Measurements from ENCODE around the gene LAMC1. TPM values are rescaled to one million over a fixed set of nuclear protein-coding genes. Genes with fewer than 3 reads are reported as not detected.

LAMC1 gene
- total RNA-seq, 4 donors from 2014 or later, result 423 to 675 (median 560) TPM

DNA sequence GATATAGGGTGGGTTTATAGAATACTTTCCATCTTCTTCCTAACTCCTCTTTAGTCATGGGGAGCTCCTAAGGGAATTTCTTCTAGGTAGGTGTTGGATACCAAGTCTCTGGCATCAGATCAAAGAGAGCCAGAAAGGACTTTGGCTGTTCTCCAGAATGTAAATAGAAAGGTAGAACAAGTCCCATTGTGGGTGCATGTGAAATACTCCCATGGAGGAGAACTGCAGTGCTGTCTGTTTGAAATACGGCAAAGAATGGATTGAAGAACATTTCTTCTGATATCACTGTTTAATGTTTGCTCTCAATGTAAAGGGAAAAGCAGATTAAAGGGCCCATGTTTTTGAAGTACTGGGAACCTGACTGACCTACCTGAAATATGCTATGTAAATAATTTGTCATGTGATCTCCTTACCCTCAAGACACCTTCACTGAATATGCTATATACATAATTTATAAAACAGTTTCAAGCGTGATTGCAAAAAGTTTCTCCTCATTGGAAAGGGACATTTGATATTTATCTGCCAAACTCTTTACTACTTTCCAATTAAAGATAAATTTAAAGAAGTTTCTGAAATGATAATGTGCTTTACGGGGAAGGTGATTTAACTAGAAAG lies 65.9 kb downstream of the LAMC1 start:
- TF ChIP-seq, protein P1, sequence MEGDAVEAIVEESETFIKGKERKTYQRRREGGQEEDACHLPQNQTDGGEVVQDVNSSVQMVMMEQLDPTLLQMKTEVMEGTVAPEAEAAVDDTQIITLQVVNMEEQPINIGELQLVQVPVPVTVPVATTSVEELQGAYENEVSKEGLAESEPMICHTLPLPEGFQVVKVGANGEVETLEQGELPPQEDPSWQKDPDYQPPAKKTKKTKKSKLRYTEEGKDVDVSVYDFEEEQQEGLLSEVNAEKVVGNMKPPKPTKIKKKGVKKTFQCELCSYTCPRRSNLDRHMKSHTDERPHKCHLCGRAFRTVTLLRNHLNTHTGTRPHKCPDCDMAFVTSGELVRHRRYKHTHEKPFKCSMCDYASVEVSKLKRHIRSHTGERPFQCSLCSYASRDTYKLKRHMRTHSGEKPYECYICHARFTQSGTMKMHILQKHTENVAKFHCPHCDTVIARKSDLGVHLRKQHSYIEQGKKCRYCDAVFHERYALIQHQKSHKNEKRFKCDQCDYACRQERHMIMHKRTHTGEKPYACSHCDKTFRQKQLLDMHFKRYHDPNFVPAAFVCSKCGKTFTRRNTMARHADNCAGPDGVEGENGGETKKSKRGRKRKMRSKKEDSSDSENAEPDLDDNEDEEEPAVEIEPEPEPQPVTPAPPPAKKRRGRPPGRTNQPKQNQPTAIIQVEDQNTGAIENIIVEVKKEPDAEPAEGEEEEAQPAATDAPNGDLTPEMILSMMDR (IDR thresholded peaks at IDR 0.05; ENCODE audit: low read depth), result no peak

DNA sequence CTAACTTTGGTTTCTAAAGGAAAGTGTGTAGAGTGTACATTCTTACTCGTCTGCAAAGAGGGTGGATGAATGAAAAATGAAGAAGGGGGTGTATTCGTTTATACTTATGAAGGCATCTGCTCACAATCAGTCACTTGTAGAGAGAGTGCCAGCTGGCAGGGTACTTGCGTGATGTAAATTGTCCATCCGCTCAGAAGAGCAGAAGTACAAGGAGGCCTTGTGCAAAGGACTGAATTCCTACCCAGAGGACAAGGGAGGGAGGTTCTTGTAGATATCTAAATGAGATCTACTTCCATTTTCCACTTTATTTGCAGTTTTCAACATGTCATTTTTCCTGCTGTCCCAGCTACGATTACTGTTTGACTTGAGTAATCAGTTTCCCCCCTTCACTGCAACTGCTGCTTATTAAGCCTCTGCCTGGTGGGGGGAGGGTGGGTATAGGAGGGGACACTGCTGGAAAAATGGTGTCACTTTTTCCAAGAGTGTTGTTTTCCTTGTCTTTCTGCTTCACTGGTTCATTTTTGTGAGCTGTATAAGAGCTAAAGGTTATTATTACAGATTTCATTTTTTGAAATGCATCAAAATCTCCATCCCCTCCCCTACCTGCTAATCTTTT lies 67.3 kb downstream of the LAMC1 start:
- TF ChIP-seq, protein P1 (IDR thresholded peaks at IDR 0.05; ENCODE audit: low read depth), result no peak

DNA sequence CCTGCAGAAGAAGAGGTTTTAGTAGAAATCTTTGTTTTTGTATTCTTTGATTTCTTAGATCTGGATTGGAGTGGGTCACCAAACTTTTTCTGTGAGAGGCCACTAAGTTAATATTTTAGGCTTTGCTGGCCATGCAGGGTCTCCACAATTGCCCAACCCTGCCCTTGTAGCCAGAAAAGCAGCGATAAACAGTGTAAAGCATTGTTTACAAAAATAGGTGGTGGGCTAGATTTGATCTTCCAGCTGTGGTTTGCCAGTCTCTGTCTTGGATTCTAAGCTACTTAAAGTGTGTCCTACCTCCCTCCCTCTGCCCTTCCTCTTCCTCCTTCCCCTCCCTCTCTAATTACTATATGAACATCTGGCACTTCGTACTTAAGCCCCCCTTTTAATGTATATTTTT lies 68.0 kb downstream of the LAMC1 start:
- TF ChIP-seq, protein P1 (IDR thresholded peaks at IDR 0.05; ENCODE audit: low read depth), result no peak

DNA sequence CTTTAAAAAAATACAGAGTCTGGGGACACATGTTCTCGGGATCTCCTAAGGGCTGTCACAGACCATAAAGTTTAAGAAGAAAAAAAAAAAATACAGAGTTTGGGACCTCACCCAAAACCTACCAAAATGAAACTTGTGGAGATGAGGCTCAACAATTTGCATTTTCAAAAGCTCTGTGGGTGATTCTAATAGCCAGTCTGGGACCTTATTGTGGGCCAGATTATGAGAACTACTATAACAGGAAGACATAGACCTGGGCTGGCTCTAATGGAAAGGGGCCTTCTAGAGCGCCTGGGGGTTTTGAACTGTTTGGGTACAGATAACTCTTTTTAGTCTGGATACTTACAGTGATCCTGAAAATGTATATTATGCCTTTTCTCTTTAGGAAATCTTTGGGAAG lies 69.1 kb downstream of the LAMC1 start:
- TF ChIP-seq, protein P1 (IDR thresholded peaks at IDR 0.05; ENCODE audit: low read depth), result no peak

DNA sequence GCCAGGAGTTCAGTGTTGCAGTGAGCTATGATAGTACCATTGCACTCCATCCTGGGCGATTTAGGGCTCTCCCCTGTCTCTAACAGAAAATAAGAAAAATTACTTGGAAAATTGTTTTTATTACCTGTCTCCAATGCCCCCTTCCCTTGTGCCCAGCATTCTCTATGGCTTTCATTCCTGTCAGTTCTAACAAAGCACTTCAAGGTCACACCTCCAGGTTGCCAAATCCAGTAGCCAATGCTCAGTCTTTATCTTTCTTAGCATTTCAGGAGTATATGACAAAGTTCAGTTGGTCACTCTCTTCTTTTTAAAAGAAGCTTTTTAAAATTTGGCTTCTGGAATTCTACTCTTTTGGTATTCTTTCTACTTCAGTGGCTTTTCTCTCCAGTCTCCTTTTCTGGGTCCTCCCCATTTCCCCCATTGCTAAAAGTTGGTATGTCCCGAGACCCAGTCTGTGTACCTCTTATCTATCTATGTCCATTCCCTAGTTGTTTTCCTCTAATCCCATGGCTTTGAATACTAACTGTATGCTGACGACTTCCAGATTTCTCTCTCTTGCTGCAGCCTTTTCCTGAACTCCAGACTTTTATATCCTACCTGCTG lies 69.9 kb downstream of the LAMC1 start:
- TF ChIP-seq, protein P1 (IDR thresholded peaks at IDR 0.05; ENCODE audit: low read depth), result no peak

DNA sequence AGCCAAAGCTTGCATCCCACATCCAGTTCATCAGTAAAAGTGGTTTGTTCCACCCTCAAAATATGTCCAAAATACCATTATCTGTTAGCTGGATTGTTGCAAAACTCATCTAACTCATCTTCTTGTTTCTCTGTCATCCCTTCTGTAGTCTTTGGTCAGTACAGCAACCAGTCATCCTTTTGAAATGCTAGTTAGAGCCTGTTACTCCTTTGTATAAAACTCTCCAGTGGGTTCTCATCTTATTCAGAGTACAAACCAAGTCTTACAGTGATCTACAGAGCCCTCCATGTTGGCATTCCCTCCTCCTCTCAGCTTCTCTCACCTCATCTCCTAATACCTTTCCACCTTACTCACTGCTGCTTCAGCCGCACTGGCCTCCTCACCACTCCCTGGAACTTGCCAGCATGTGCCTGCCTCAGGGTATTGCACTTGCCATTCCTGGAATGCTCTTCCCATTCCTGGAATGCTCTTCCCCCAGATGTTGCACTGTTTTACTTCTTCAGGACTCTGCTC lies 70.6 kb downstream of the LAMC1 start:
- TF ChIP-seq, protein P1 (IDR thresholded peaks at IDR 0.05; ENCODE audit: low read depth), result no peak

DNA sequence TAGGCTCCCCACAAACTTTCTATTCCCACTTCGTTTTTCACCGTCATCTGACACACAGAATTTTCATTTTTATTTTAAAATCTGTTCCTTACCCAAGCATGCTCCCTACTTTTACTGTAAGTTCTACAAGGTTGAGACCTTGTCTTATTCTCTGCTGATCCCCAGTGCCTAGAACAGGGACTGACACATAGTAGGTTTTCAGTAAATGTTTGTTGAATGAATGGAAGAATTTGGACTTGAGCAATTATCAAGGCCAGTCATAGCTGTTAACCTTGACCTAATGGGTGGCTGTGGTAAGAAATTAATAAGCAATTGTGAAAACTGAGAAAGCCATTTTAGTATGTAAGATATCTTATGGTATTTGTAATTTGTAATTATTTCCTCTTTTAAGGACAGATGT lies 71.1 kb downstream of the LAMC1 start:
- TF ChIP-seq, protein P1 (IDR thresholded peaks at IDR 0.05; ENCODE audit: low read depth), result no peak

Data from subcutaneous adipose tissue (tissue), 4 donors.